ENCODE data around the gene G6PD. TPM values are rescaled to one million over a fixed set of nuclear protein-coding genes. Genes with fewer than 3 reads are reported as not detected.

G6PD gene
- total and polyA plus RNA-seq, 8 donors = 34.8 to 109 (median 42.0) TPM

- peaks cover 6 to 46% of the 10 kb centered on the region in 2 donors for H3K4me1 ChIP-seq
- ATAC-seq (no peak), DNase-seq (no peak)
- no peaks in the 10 kb centered on the region for H3K9me3 ChIP-seq
- peaks cover 0 to 16% of the 10 kb centered on the region in 2 donors for H3K36me3 ChIP-seq
- intact Hi-C loops (cut with DNase I) = no loop called here
- H3K27ac ChIP-seq = no peak overlapping the region
- no peak overlapping the region for H3K4me3 ChIP-seq
- no peaks in the 10 kb centered on the region for H3K27me3 ChIP-seq
- TF ChIP-seq, protein P1, sequence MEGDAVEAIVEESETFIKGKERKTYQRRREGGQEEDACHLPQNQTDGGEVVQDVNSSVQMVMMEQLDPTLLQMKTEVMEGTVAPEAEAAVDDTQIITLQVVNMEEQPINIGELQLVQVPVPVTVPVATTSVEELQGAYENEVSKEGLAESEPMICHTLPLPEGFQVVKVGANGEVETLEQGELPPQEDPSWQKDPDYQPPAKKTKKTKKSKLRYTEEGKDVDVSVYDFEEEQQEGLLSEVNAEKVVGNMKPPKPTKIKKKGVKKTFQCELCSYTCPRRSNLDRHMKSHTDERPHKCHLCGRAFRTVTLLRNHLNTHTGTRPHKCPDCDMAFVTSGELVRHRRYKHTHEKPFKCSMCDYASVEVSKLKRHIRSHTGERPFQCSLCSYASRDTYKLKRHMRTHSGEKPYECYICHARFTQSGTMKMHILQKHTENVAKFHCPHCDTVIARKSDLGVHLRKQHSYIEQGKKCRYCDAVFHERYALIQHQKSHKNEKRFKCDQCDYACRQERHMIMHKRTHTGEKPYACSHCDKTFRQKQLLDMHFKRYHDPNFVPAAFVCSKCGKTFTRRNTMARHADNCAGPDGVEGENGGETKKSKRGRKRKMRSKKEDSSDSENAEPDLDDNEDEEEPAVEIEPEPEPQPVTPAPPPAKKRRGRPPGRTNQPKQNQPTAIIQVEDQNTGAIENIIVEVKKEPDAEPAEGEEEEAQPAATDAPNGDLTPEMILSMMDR (IDR thresholded peaks at IDR 0.05) = no peak
Observed at GRCh38 chrX:154488336-154489075, 58.1 kb downstream of the G6PD start.

GRCh38 chrX:154487518-154488290 lies 58.9 kb downstream of the G6PD start:
- no peaks in the 10 kb centered on the region for H3K9me3 ChIP-seq
- DNase-seq (no peak), ATAC-seq (no peak)
- no peak overlapping the region for H3K4me3 ChIP-seq
- intact Hi-C loops (cut with DNase I) = no loop called here
- peaks cover 0 to 17% of the 10 kb centered on the region in 2 donors for H3K36me3 ChIP-seq
- H3K4me1 ChIP-seq = peaks cover 6 to 46% of the 10 kb centered on the region in 2 donors
- no peaks in the 10 kb centered on the region for H3K27me3 ChIP-seq
- peak overlapping the region in 1 of 2 donors; percentile 74 for H3K27ac ChIP-seq
- TF ChIP-seq, protein P1 (IDR thresholded peaks at IDR 0.05) = no peak

- peak within 1 kb of the TSS; percentile 70 to 80 for H3K27ac ChIP-seq
- peak; percentile 54 for ATAC-seq
- H3K4me1 ChIP-seq = peaks cover 6 to 46% of the 10 kb centered on the region in 2 donors
- peaks cover 0 to 17% of the 10 kb centered on the region in 2 donors for H3K36me3 ChIP-seq
- no peaks in the 10 kb centered on the region for H3K9me3 ChIP-seq
- intact Hi-C loops (cut with DNase I) = no loop called here
- peak; percentile 36 to 87 (median 74) for DNase-seq
- TF ChIP-seq, protein P1 (IDR thresholded peaks at IDR 0.05) = no peak
- no peaks in the 10 kb centered on the region for H3K27me3 ChIP-seq
- H3K4me3 ChIP-seq = peak within 1 kb of the TSS; percentile 54 to 68
Observed at GRCh38 chrX:154486396-154487207, 60.0 kb downstream of the G6PD start, which contains the start of gene UBL4A. Gene UBL4A, minus strand, starts transcription at chrX:154486615. Its CDS starts 31 bp downstream, at chrX:154486584.

GRCh38 chrX:154486052-154486395 lies 60.6 kb downstream of the G6PD start:
- Histone ChIP-seq H3K27ac (peak overlapping the region; percentile 70 to 80), H3K4me3 (peak overlapping the region; percentile 54 to 68), H3K9me3 (no peaks in the 10 kb centered on the region), H3K36me3 (peaks cover 0 to 17% of the 10 kb centered on the region in 2 donors), H3K27me3 (no peaks in the 10 kb centered on the region), H3K4me1 (peaks cover 6 to 46% of the 10 kb centered on the region in 2 donors)
- ATAC-seq (no peak), DNase-seq (no peak)
- TF ChIP-seq, protein P1 (IDR thresholded peaks at IDR 0.05) = no peak
- intact Hi-C loops (cut with DNase I) = no loop called here

Data from left lung (tissue), 10 donors.